ENCODE data around the gene PITX2.
A peak's percentile ranks its signal among the peaks of the same experiment; 100 is the strongest.
"Not testable (repeated sequence)": the region's sequence is repeated elsewhere in the genome, so short reads cannot be mapped to it uniquely, and the experiment has no call there.

Gene PITX2

DNA sequence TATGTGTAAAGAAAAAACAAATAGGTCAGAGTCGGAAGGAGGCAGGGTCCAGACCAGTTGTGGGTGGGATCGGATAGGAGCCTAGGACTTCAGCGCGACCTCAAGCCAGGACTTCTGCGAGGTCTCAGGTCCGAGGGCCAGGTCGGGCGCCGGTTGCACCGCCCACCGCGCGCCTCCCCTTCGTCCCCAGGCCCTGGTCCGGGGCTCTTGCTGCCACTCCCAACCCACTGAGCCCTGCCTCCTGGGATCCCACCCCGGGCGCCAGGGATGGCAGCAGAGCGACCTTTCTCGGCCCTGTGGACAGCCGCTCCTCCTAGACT lies 12.3 kb downstream of the PITX2 start:
- no peak for DNase-seq

DNA sequence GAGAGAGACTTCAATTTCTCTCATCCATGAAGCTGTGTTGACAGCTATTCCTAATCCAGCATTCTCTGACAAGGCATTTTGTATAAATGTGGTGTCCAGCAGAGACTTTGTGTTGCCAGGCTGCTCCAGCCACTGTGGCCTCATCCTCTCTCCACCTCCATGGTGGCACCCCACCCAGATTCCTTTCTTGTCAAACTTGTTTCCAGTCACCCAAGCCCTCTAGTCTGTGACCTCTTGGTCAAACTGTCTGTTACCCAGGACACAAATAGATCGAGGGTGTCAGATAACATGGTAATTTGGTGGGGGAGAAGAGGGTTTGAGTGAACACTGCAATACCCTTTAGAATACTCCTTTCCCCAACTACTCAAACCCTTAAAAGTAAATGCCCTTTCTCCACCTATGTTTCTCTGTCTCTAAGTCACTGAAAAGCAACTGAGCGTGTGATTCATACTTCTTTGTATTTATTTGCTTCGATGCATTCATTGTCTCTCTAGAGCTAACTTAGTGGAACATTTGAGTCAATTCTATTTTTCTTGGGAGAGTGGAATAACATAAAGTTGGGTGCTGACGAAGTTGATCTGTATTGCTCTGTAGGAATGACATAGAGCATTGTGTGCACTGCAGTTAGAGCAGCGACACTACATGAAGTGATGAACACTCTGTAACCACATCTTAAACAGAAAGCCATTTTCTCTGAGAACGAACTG lies 13.7 kb downstream of the PITX2 start:
- DNase-seq = peak; percentile 21

GRCh38 chr4:110605077-110605476 lies 17.8 kb downstream of the PITX2 start:
- no peak for DNase-seq

- DNase-seq = no peak
These were observed 20.8 kb downstream of the PITX2 start for GRCh38 chr4:110602061-110602460.

DNA sequence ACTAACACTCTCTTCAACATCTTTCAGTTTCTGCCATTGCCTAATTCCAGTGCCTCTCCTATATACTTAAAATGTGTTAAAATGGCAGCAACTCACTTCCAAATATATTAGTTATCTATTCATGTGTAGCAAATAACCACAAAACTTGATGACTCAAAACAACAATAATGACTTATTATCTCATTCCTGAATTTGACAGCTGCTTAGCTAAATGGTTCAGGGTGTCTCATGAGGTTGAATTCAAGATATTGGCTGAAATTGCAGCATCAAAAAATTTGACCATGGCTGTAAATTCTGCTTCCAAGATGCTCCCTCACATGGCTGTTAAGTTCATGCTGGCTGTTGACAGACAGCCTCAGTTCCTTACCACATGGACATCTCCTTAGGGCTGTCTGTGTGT lies 25.3 kb downstream of the PITX2 start:
- no peak for DNase-seq

GRCh38 chr4:110596431-110596830 lies 26.4 kb downstream of the PITX2 start:
- DNase-seq = no peak

DNA sequence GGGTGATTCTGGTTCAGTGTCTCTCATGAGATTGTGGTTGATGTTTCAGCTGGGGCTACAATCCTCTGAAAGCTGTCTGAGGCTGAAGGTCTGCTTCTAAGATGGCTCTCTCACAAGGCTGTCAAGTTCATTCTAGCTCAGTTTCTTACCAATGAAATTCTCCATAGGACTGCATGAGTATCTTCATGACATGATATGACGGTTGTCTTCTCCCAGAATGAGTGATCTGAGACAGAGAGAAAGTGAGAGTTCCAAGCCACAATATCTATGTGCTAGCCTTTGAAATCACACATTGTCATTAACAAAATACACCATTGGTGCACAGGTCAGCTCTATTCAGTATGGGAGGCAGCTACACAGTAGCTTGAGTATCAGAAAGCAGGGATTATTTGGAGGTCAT lies 27.3 kb downstream of the PITX2 start:
- no peak for DNase-seq

DNA sequence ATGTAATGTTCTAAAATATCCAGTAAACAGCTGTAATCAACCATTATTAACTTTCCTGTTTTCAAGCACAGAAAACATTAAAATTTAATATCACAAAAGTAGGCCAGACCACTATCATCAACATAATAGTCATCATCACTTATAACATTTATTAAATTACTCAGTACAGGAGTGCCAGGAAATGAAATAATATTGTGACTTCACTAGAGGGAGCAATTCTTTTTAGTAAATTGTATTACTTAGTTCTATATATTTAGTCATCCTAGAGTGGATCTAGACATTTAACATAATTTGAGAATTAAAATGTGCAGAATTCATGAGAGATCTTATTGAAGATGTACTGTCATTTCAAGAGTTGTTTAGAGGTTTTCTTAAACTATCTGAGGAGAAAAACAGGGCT lies 33.6 kb downstream of the PITX2 start:
- peak; percentile 23 for DNase-seq

- no peak for DNase-seq
These were observed 35.1 kb downstream of the PITX2 start for GRCh38 chr4:110587666-110588285.

DNA sequence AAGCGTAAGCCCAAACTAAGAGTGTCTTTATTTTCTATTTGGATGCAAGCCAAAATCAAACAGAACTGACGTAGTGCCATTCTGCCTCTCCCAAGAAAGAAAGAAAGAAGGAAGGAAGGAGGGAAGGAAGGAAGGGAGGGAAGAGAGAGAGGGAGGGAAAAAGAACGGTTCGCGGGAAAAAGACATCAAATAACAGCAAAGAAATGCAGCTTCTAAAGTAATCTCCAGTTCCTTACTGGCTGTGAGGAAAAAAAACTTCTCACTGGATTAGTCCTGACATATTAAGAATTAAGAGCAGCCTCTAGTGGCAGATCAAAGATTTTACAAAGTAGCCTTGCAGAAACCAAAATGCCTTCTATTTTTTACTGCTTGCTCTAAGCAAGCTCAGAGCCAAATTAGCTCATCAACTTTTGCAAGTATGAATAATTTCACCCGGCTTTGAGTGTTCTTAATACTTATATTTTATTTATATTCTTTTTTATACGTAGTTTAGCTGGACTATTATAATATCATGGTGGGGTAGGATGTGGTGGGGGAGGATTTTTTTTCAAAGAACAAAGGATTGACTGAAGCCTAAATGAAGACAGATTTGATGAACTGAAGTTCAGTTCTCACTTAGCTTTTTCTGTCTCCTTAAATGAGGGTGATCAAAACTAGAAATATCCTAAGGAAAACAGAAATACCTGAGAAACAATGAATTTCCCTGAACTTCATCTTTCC lies 36.6 kb downstream of the PITX2 start:
- peak; percentile 80 for DNase-seq

DNA sequence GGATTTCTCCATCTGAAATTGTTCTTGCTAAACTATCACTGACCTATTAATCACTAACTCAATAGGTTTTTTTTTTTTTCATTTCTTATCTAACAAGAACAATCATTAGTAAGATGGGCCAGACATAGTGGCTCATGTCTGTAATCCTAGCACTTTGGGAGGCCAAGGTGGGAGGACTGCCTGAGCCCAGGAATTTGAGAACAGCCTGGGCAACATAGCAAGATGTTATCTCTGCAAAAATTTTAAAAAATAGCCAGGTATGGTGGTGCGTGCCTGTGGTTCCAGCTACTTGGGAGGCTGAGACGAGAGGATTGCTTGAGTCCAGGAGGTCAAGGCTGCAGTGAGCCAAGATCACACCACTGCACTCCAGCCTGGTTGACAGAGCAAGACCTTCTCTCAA lies 46.2 kb downstream of the PITX2 start:
- not testable (repeated sequence) for DNase-seq
